Hematopoietic multipotent progenitor cell treated with erythropoietin and hydrocortisone succinate and interleukin-3 and kit ligand, for 17 days (in vitro differentiated cells): ENCODE measurements around the gene MKNK1.

Source experiments
- DNase-seq: peaks from one replicate; pipeline ENCODE4 v3.0.0-alpha.2; 2015; ENCODE audit warnings: low spot score

Gene MKNK1

DNA sequence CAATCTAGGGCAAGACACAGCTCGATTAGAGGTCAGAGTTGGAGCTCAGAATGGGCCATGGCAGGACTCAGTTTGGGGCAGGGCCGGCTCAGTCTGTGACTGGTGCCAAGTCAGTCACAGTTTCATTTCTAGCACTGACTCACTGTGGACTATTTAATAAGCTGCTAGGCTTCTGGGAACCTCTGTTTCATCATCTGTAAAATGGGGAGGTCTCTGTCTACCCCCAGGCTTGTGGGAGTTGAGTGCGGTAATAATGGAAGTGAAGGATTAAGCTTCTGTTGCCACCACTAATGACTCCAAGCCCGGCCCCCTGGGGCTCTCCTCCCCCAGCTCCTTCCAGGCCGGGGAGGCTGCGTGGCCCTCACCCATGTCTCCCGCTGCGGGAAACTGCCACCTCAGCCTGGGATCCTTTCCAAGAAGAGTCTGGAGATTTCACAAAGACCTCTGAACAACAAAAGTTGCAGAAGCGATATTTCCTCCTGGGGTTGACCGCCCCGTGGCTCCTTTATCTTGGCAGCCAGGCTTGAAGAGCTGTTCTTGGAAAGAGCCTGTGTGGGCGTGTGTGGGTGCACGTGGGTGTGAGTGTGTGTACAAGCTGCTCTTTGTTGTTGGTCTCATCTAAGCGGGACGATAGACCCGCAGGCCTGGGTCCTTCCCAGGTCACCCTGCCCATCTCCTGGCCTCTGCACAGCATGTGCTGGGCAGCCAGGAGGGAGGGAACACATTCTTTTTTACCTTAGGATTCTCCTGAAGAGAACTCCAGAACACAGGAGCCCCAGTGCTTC is 81.7 kb downstream of the MKNK1 start:
- peak; percentile 62 for DNase-seq

DNA sequence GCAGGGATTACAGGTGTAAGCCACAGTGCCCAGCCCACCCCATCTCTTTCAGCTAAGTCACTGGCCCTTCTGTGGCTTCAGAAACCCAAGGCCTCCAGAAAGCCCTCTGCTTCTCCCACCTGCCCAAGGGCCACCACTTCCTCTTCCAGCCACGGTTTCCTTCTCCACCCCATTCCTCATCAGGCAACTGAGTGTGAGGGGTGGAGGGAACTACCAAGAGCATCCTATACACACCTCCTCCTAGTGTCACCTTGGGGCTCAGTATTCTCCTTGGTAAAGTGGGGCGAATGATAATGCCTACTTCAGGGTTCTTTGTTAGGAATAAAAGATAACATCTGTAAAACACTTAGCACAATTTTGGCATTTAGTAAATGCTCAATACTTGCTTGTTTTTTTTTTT is 82.7 kb downstream of the MKNK1 start:
- no peak for DNase-seq

DNA sequence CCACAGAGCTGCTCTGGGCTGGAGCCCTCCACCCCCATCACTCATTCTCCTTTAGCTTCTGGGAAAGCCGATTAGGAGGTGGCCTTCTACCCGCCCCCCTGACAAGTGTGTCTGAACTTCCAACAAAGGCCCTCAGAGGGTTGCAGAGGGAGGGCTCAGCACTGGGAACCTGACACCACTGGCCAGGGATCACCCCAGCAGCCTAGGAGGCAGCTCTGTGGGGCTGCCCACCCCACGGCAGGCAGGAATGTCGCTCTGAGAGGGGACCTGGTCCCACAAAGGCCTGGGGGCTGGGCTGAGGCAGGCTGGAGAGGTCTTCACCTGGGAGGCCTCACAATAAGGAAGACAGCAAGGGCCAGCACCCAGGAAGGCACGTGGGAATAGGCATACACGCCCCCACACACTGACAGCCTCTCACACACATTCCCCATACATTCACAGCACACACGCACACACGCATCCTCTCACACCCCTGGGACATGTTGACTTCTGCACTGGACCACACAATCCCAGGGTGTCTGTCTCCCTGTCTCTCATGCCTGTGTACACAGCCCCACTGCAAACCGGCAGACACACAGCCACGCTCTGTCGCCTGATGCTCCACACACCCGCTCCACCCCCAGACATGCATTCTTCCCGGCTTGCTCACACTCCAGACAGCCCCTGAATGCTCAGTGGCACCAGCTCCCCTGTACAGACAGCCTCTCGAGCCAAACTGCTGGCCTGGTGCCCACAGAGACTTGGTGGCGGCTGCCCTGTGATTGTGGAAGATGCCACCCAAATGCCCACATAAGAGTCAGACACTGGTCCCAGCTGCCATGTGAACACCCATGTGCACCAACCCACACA is 83.8 kb downstream of the MKNK1 start:
- DNase-seq, result no peak

DNA sequence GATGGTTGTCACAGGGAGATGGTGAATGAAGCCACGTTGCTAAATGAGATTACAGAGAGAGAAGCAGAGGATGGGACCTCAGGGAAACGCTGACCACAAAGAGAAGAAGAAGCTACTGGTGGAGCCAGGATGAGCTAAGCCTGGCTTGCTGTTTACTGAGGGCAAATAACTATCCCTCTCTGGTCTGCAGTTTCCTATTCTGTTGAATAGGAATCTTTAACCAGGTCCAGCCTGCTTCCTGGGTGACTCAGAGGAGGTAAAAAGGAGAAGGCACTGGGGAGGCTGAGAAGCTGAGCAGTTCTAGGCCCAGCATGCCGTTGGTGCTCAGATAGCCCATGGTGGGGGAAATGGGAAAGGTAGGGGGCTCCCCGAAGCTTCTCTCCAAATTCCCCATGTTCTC is 84.9 kb downstream of the MKNK1 start:
- DNase-seq, result no peak

DNA sequence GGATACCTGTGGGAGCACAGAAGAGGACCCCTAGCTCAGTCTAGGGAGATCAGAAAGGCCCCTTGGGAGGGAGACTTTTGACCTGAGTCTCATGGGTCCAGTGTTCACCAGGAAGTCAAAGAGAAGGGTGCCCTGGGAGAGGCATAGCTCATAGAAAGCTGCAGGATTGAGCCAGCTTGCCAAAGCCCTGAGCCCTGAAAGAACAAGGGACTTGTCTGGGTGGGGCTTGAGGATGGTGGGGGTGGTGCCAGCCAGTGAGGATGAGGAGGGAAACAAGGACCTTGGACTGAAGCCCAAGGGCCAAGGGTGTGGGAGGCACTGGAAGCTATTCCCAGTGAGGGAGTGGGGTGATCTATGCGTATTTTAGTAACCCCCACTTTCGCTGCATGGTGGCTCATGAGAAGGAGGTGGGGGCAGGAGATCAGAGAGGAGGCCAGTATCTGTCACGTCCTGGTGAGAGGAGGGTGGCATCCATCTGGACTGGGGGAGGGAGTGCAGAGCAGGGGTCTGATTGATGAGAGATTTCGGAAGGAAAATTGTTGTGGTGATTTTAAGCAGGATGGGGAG is 86.1 kb downstream of the MKNK1 start:
- no peak for DNase-seq

DNA sequence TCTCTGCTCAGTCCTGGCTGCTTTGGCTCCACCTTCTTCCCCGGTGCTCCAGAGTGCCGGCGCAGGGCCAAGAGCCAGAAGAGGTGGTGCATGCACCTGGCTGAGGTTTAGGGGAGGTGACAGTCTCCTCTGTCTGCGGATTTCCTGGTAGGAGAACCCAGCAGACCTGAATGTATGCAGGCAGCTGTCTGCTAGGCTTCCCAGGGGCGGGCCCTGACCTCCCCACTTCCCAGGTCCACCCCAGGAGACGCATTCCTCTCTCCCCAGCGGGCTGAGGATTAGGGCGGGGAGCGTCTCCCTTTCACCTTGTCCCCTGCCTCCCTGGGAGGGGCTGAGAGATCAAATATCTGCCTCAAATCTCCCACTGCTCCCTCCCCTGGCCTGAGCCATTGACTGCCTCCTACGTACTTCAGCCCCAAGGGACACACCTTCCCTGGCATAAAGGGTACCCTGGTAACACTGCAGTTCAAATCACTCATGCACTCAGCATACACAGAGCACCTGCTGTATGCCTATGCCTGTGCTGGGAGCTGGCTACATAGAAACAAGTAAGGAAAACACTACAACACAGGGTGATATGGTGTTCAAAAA is 87.0 kb downstream of the MKNK1 start:
- DNase-seq, result no peak

DNA sequence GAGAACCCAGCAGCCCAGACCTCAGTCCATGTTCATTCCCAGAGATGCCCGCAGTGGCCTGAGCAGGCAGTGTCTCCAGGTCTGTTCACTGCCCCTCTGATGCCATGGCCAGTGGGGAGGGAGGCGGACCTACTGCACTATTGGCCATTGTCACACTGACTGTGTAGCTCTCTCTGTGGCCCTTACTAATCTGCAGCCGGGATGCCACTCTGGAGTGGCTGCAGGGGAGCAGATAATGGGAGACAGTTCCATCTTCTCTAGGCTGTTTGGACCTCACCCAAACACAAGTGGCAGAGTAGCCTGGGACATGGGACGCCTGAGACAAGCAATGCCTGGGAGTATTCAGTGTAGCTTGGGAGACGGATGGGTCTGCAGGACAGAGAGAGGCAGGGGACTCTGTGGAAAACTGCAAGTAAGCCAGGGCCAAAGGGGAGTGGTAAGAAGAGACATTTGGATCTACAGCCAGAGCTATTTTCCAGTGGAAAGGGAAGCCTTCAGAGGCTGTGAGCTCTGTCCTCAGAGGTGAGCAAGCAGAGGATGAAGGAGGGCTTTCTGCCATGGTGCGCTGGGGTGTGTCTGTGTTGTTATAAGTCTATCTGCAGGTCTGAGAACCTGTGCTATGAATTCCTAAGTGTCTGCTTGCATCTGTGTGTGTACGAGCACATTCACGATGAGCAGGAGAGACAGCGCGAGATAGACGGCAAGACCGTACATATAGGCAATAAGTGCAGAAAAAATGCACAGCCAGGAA is 87.7 kb downstream of the MKNK1 start:
- DNase-seq, result no peak

DNA sequence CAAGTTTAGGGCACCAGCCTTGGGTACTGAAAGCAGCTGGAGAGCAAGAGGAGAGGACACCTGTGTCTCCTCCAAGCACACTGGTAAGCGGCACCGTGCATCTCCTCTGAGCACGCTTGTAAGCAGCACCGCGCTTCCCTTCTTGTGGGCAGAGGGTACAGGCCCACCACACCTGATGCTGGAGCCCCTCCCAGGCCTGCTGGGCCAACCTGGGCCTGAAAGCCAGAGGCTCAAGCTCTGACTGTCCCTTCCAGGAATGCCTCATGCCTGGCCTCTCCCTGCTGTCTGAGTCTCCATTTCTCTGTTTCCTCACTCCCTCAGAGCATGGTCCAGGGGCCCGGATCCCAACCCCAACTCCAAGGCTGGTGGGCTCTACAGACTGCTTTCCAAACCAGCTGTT is 88.5 kb downstream of the MKNK1 start:
- no peak for DNase-seq

DNA sequence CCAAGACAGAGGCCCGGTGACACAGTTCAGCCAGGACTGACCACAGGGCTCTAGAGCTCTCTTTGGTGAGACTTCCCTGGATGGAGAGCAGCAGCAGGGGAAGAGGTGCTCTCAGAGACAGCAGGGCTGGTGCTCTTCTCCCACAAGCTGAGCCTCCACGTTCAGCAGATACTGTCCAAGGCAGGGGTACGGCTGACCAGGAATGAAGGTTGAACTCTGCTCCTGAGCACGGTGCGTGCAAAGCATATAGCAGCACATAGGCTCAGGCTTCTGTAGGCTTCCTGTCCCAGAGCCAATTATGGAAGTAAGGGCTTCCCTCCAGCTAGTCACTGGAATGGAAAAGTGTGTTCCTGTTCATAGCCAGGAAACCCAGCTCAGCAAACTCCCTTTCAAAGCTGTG is 90.5 kb downstream of the MKNK1 start:
- DNase-seq, result no peak

DNA sequence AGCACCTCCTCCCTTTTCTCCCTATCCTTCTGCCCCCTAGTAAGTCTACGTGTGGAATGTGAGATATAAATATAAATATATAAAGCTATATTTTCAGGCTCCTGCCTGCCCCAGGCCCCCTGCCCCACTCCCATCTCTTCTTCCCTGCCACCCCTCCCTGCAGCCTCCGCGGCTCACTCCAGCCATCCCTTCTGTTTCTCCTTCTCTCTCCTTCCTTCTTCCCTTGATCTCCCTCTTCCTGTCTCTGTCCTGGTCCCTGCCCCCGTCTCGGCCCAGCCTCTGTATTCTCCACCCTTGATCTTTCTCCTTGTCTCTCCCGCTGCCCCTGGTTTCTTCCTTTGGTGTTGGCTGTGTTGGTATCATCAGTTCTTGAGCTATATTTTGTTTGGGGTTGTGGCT is 91.3 kb downstream of the MKNK1 start:
- DNase-seq, result no peak

DNA sequence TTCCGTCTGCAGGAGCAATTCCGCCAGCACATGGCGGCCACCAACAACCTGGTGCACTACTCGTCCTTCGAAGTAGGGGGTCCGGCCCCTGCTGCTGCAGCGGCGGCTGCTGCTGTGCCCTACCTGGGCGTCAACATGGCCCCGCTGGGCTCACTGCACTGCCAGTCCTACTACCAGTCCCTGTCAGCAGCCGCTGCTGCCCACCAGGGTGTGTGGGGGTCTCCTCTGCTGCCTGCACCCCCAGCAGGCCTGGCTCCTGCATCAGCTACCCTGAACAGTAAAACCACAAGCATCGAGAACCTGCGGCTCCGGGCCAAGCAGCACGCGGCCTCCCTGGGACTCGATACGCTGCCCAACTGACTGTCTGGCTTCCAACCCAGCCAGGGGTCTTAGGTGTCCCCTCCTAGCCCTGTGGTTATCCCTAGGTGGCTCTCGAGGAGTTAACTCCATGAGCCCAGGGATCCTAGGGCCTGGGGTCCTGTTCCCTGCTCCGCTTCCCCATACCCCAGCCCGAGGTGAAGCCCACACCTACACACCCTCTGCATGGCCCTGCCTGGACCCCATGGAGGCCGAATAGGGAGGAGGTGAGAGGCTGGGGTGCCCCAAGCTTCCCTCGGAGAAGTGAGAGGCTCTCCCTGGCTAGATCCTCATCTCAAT is 91.8 kb downstream of the MKNK1 start:
- DNase-seq, result no peak

DNA sequence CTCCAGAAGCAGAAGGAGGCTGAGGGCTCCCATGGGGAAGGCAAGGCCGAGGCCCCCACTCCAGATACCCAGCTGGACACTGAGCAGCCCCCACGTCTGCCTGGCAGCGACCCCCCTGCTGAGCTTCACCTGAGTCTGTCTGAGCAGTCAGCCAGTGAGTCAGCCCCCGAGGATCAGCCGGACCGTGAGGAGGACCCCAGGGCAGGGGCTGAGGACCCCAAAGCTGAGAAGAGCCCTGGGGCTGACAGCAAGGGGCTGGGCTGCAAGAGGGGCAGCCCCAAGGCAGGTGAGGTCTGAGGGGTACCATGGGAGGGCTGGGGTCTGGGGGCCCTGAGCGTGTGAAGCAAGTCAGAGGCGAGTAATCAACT is 93.1 kb downstream of the MKNK1 start:
- DNase-seq, result no peak

DNA sequence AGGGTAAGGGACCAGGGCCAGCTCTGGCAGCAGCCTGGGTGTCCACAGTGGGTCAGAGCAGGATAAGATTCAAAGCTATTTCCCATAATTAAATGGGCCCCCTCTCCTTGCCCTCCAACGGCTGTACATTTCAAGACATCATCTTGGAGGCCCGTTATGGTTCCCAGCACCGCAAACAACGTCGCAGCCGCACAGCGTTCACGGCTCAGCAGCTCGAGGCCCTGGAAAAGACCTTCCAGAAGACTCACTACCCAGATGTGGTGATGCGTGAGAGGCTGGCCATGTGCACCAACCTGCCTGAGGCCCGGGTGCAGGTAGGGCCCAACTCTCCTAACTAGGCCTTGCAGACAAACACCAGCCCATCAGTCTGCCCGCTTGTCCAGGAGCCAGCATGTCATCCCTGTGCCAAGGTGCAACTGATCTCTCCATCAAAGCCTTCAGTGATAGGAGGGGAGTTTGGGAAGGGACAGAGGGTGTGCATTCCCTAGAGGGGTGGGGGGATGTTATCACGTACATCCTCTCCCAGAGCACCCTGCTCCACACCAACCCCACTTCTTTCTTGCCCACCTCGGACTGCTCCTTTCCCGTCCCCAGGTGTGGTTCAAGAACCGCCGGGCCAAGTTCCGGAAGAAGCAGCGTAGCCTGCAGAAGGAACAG is 93.6 kb downstream of the MKNK1 start:
- no peak for DNase-seq

DNA sequence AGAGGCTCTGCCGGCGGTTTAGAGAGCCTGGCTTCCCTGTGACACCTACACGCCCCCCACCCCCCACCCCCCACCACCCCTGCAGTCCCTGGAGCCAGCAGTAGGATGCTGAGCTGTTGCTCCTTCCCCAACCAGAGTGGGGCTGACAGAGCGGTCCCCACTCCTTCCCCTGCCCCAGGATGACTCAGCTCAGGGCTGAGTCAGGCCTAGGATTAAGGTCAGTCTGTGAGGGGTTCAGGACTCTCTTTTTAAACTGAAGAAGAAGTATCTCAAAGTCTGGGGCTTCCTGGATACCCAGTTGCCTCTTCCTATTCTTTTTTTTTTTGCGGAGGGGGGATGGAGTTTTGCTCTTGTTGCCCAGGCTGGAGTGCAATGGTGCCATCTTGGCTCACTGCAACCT is 95.3 kb downstream of the MKNK1 start:
- no peak for DNase-seq
